HG03103 (cell line): ENCODE data around the gene PTPRF.

Experiments
- ATAC-seq: cut with Tn5 transposase; IDR thresholded peaks from one replicate; pipeline ENCODE4 v1.9.1; 2021; ENCODE audit warnings: low read depth; ENCODE audit not compliant: unreplicated experiment

PTPRF gene

DNA sequence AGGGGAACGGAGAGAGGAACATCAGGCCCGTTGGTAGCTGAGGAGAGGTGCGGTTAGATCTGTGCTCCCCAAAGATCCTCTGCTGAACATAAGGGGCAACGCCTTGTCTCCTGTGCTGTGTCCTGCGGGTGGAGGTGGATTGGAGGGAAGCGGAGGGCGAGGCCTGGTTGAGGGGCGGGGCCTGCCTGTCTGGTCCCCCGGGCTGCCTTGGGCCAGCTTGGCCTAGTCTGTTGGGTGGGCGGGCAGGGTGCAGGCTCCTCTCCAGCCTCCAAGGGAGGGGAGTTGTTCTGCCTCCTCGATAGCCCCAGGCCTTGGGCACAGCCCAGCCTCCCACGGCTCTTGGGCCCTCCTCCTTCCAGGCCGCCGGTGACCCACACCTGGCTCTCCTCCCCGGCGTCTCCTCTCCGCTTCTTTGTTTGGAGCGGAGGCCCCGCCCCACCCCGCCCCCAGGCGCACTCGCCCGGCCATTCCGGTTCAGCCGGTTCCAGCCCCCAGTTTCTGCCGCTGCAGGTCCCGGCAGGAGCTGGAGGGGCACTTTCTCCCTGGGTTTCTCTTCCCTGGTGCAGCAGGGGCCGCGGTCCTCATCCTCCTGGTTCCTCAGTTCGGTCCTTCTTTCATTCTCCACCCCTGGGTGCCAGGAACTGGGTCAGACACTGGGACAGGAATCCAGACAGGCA lies 19.4 kb downstream of the PTPRF start:
- ATAC-seq: no peak

GRCh38 chr1:43550598-43551246 lies 20.0 kb downstream of the PTPRF start:
- no peak for ATAC-seq

DNA sequence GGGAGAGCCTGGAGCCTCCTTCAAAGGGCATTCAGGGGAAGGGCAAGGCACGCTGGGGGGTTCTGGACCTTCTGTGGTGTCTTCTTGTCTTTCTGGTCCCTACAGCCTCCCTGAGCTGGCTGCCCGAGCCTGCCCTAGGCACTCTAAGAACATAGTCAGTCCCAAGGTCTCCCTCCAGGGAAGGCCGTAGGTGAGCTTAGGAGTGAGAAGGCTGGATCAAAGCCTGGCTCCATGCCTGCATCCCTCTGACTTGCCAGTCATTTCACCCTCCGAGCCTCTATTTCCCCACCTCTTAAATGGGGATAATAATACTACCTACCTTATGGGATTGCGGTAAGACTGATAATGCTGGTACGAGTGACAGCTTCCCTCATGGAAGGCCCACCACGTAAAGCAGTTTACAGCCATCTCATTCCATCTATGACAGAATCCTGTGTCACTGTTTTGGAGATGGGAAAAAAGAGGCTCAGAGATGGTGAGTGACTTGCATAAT lies 20.8 kb downstream of the PTPRF start:
- ATAC-seq: no peak

GRCh38 chr1:43552059-43552742 lies 21.5 kb downstream of the PTPRF start:
- no peak for ATAC-seq

GRCh38 chr1:43552813-43553212 lies 22.1 kb downstream of the PTPRF start:
- no peak for ATAC-seq

- ATAC-seq: no peak
Measured at GRCh38 chr1:43554444-43554992, 23.8 kb downstream of the PTPRF start.

DNA sequence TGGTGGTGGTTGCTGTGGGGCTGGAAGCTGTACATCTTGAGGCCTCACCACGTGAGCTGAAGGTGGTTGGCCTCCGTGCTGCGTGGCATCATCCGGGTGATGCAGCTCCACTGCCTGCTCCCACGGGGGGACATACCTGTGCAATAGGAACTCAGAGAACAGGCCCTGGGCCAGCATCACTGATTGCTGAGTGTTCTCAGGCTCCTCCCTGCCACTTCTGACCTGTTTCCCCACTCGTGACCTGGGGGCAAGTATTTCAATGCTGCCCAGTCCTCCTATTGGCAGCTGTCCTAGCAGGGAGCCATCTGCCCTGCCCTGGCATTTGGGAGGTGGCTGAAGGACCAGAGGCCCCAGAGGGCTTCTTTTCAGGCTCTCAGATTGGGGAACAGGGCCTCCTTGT lies 26.1 kb downstream of the PTPRF start:
- no peak for ATAC-seq

DNA sequence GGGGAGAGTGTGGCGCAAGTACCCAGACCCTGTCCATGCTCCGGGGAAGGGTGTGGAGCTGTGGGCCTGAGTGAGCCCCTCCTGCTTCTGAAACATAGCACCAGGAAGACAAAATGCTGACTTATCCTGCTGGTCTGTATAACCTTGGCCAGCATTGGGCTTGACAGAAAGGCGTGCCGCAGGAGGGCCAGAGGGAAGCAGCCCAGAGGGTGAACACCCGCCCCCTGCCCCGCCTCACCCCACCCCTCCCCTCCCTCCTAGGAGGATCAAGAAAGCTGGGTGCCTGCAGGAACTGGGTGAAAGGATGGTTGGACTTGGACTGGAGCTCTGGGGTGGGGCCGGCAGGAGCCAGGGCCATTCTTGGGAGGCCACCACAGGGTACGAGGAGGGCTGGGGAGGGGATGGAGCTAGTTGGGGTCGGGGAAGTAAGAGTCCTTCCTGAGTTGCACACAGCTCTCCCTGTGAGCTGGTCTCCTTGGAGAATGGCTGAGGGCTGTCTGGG lies 27.1 kb downstream of the PTPRF start:
- no peak for ATAC-seq

GRCh38 chr1:43558346-43558841 lies 27.7 kb downstream of the PTPRF start:
- ATAC-seq: no peak

- no peak for ATAC-seq
Measured at GRCh38 chr1:43559714-43560113, 29.0 kb downstream of the PTPRF start.

- no peak for ATAC-seq
Measured at GRCh38 chr1:43560286-43560685, 29.6 kb downstream of the PTPRF start.

GRCh38 chr1:43563876-43564539 lies 33.3 kb downstream of the PTPRF start:
- no peak for ATAC-seq

- ATAC-seq: no peak
Measured at GRCh38 chr1:43564551-43565348, 34.1 kb downstream of the PTPRF start.

- ATAC-seq: no peak
Measured at GRCh38 chr1:43565600-43566360, 35.1 kb downstream of the PTPRF start.

GRCh38 chr1:43566382-43567044 lies 35.8 kb downstream of the PTPRF start:
- ATAC-seq: no peak

DNA sequence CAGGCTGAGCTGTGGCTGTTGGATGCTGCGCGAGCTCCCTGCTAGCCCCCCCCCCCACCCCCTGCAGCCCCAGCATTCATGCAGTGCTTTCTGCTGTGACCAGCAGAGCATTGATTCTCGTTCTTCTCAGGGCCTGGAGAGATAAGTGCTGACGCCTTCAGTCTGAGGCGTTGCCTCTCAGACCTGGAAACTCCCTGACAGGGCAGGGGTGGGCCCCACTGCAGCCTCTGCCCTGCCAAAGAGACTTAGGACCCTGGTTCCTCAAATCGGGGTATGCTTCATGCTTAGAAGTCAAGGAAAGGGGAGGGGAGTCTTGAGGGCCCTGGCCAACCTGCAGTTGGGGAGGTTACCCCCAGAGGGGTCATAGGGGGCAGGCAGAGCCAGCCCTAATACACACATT lies 38.5 kb downstream of the PTPRF start:
- ATAC-seq: no peak

GRCh38 chr1:43570277-43570676 lies 39.6 kb downstream of the PTPRF start:
- no peak for ATAC-seq

- ATAC-seq: no peak
Measured at GRCh38 chr1:43570715-43571114, 40.0 kb downstream of the PTPRF start.
